ENCODE data around the gene KCNT1.

The KCNT1 gene

DNA sequence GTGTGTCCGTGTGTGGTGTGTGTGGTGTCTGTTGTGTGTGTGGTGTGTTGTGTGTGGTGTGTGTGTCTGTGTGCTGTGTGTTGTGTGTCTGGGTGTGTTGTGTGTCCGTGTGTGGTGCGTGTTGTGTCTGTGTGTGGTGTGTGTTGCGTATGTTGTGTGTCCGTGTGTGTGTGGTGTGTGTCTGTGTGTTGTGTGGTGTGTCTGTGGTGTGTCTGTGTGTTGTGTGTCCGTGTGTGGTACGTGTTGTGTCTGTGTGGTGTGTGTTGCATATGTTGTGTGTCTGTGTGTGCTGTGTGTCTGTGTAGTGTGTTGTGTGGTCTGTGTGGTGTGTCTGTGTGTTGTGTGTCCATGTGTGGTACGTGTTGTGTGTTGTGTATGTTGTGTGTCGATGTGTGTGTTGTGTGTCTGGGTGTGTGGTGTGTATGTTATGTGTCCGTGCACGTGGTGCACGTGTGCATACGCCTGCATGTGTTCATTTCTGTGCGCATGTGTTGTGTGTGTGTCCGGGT, 72.3 kb downstream of the KCNT1 start:
- no peaks in the 10 kb centered on the region for H3K27me3 ChIP-seq (ENCODE audit: insufficient read depth, low read length)
- H3K27ac ChIP-seq (ENCODE audit: low read depth, low read length): no peak overlapping the region
- H2AFZ ChIP-seq (ENCODE audit: low read length, unreplicated experiment): no peak overlapping the region
- H3K4me3 ChIP-seq (ENCODE audit: low read depth, low read length): no peak overlapping the region
- H3K79me2 ChIP-seq (ENCODE audit: control insufficient read depth, insufficient read depth, low read length, unreplicated experiment): no peaks in the 10 kb centered on the region
- no peaks in the 10 kb centered on the region for H3K36me3 ChIP-seq (ENCODE audit: insufficient read depth, low read length)
- no peaks in the 10 kb centered on the region for H3K4me1 ChIP-seq (ENCODE audit: control insufficient read depth, insufficient read depth, low read length, unreplicated experiment)

DNA sequence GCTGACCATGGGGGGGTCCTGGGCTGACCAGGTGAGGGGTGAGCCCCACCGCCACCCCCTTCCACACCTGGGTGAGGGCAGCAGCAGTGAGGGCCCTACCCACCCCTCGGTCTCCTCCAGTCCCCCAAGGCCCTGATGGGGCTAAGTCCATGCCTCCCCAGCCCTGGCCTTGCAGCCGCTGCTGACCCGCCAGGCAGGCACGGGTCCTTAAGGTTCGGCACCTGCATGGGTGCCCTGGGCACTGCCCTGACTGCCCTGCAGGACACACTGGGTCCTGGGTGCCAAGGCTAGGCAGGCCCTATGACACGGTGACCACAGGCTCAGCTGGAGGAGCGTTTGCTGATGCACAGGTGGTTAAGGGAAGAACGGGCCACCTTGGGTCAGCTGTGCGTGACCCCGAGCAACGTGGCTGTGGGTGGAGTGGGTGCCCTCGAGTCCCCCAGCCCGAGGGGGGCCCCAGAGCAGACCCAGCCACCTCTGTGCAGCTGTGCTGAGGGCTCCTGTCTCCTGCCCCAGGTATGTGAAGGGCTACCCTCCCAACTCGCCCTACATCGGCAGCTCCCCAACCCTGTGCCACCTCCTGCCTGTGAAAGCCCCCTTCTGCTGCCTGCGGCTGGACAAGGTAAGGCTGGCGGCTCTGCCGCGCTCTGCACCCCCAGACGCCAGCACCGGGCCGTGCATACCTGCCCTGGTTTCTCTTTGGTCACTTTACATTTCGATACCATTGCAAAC, 73.0 kb downstream of the KCNT1 start:
- Histone ChIP-seq H2AFZ (ENCODE audit: low read length, unreplicated experiment) (no peak overlapping the region), H3K27me3 (ENCODE audit: insufficient read depth, low read length) (no peaks in the 10 kb centered on the region), H3K79me2 (ENCODE audit: control insufficient read depth, insufficient read depth, low read length, unreplicated experiment) (no peaks in the 10 kb centered on the region), H3K4me1 (ENCODE audit: control insufficient read depth, insufficient read depth, low read length, unreplicated experiment) (no peaks in the 10 kb centered on the region), H3K4me3 (ENCODE audit: low read depth, low read length) (no peak overlapping the region), H3K36me3 (ENCODE audit: insufficient read depth, low read length) (no peaks in the 10 kb centered on the region), H3K27ac (ENCODE audit: low read depth, low read length) (no peak overlapping the region)

- Histone ChIP-seq H3K4me3 (ENCODE audit: low read depth, low read length) (no peak overlapping the region), H2AFZ (ENCODE audit: low read length, unreplicated experiment) (no peak overlapping the region), H3K27ac (ENCODE audit: low read depth, low read length) (no peak overlapping the region), H3K27me3 (ENCODE audit: insufficient read depth, low read length) (no peaks in the 10 kb centered on the region), H3K36me3 (ENCODE audit: insufficient read depth, low read length) (no peaks in the 10 kb centered on the region), H3K4me1 (ENCODE audit: control insufficient read depth, insufficient read depth, low read length, unreplicated experiment) (no peaks in the 10 kb centered on the region), H3K79me2 (ENCODE audit: control insufficient read depth, insufficient read depth, low read length, unreplicated experiment) (no peaks in the 10 kb centered on the region)
Measured at GRCh38 chr9:135775911-135776310, 73.9 kb downstream of the KCNT1 start.

- H3K4me3 ChIP-seq (ENCODE audit: low read depth, low read length): no peak overlapping the region
- no peaks in the 10 kb centered on the region for H3K27me3 ChIP-seq (ENCODE audit: insufficient read depth, low read length)
- no peaks in the 10 kb centered on the region for H3K79me2 ChIP-seq (ENCODE audit: control insufficient read depth, insufficient read depth, low read length, unreplicated experiment)
- no peaks in the 10 kb centered on the region for H3K4me1 ChIP-seq (ENCODE audit: control insufficient read depth, insufficient read depth, low read length, unreplicated experiment)
- H3K36me3 ChIP-seq (ENCODE audit: insufficient read depth, low read length): no peaks in the 10 kb centered on the region
- no peak overlapping the region for H3K27ac ChIP-seq (ENCODE audit: low read depth, low read length)
- H2AFZ ChIP-seq (ENCODE audit: low read length, unreplicated experiment): no peak overlapping the region
Measured at GRCh38 chr9:135776893-135777622, 75.1 kb downstream of the KCNT1 start.

- Histone ChIP-seq H3K36me3 (ENCODE audit: insufficient read depth, low read length) (no peaks in the 10 kb centered on the region), H2AFZ (ENCODE audit: low read length, unreplicated experiment) (no peak overlapping the region), H3K79me2 (ENCODE audit: control insufficient read depth, insufficient read depth, low read length, unreplicated experiment) (no peaks in the 10 kb centered on the region), H3K27ac (ENCODE audit: low read depth, low read length) (no peak overlapping the region), H3K4me1 (ENCODE audit: control insufficient read depth, insufficient read depth, low read length, unreplicated experiment) (no peaks in the 10 kb centered on the region), H3K27me3 (ENCODE audit: insufficient read depth, low read length) (no peaks in the 10 kb centered on the region), H3K4me3 (ENCODE audit: low read depth, low read length) (no peak overlapping the region)
Measured at GRCh38 chr9:135777623-135778177, 75.7 kb downstream of the KCNT1 start.

DNA sequence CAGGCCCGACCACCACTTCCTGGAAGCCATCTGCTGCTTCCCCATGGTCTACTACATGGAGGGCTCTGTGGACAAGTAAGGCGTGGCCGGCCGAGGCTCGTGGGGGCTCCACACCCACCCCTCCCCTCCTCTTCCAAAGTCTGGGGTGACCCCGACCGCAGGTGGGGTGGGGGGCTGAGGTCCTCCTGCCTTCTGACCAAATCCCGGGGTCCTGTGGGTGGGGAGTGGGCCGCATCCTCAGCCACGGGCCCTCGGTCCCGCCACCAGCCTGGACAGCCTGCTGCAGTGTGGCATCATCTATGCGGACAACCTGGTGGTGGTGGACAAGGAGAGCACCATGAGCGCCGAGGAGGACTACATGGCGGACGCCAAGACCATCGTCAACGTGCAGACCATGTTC, 76.4 kb downstream of the KCNT1 start:
- no peak overlapping the region for H3K4me3 ChIP-seq (ENCODE audit: low read depth, low read length)
- H3K36me3 ChIP-seq (ENCODE audit: insufficient read depth, low read length): no peaks in the 10 kb centered on the region
- 0 out of 2 replicates have a peak, but pooled peaks cover 1% of the 10 kb centered on the region for H3K27me3 ChIP-seq (ENCODE audit: insufficient read depth, low read length)

DNA sequence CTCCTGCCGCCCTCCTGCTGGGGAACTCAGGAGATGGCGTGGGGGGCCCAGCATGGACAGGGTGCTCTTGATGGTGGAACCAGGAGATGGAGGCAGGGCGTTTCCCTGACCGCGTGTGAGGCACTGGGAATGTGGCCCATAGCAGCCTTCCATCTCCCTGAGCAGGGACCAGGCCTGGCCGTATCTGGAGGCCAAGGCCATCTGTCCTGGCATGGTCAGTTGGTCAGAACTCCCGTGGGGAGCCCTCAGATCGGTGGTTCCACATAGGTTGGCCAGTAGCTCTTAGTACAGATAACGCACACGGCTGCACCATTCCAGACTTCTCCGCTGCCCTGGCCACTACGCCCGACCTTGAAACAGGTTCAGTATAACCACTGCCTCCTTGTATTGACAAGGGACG, 77.6 kb downstream of the KCNT1 start:
- Histone ChIP-seq H3K27me3 (ENCODE audit: insufficient read depth, low read length) (0 out of 2 replicates have a peak, but pooled peaks cover 3% of the 10 kb centered on the region), H3K27ac (ENCODE audit: low read depth, low read length) (no peak overlapping the region), H3K4me3 (ENCODE audit: low read depth, low read length) (no peak overlapping the region), H3K36me3 (ENCODE audit: insufficient read depth, low read length) (no peaks in the 10 kb centered on the region), H2AFZ (ENCODE audit: low read length, unreplicated experiment) (no peak overlapping the region), H3K79me2 (ENCODE audit: control insufficient read depth, insufficient read depth, low read length, unreplicated experiment) (no peaks in the 10 kb centered on the region), H3K4me1 (ENCODE audit: control insufficient read depth, insufficient read depth, low read length, unreplicated experiment) (no peaks in the 10 kb centered on the region)

More for the DNA sequence above, 76.4 kb downstream of the KCNT1 start:
- H3K79me2 ChIP-seq (ENCODE audit: control insufficient read depth, insufficient read depth, low read length, unreplicated experiment): no peaks in the 10 kb centered on the region
- no peak overlapping the region for H2AFZ ChIP-seq (ENCODE audit: low read length, unreplicated experiment)
- no peaks in the 10 kb centered on the region for H3K4me1 ChIP-seq (ENCODE audit: control insufficient read depth, insufficient read depth, low read length, unreplicated experiment)
- H3K27ac ChIP-seq (ENCODE audit: low read depth, low read length): no peak overlapping the region

DNA sequence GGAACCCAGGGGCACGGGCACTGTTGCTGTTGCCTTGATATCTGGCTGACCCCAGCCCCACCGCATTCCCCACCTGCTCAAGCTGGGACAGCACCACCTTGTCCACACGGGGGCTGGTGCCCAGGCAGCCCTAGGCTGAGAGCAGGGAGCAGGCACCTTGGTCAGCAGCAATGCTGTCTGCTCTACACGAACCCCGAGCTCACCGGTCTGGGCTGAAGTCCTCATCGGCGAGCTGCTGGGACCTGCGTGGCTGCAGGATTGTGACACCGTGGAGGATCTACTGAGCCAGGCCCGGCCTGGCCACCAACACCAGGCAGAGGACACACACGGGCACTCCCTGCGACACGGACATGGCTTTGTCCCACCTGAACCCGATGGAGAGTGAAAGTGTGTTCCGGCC, 78.1 kb downstream of the KCNT1 start:
- Histone ChIP-seq H3K27me3 (ENCODE audit: insufficient read depth, low read length) (0 out of 2 replicates have a peak, but pooled peaks cover 3% of the 10 kb centered on the region), H3K79me2 (ENCODE audit: control insufficient read depth, insufficient read depth, low read length, unreplicated experiment) (no peaks in the 10 kb centered on the region), H3K27ac (ENCODE audit: low read depth, low read length) (no peak overlapping the region), H3K4me1 (ENCODE audit: control insufficient read depth, insufficient read depth, low read length, unreplicated experiment) (no peaks in the 10 kb centered on the region), H3K4me3 (ENCODE audit: low read depth, low read length) (no peak overlapping the region), H2AFZ (ENCODE audit: low read length, unreplicated experiment) (no peak overlapping the region), H3K36me3 (ENCODE audit: insufficient read depth, low read length) (no peaks in the 10 kb centered on the region)

DNA sequence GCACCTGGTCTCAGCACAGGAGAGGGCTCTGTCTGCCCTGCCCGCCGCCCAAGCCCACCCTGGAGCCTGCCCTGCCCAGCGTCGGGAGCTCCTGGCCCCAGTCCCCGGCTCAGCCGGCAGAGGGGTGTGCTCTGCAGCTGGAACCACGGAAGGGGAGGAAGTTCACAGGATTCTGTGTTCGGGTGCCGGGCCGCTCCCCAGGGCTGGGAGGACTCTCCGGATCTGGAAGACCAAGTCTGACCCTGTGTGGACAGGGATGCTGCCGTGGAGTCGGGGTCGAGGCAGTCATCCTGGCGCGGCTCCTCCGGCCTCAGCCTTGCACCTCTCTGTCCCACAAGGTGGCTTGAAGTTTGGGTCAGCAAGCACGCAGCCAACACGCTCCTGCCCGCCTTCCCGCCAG, 78.6 kb downstream of the KCNT1 start:
- Histone ChIP-seq H2AFZ (ENCODE audit: low read length, unreplicated experiment) (no peak overlapping the region), H3K36me3 (ENCODE audit: insufficient read depth, low read length) (no peaks in the 10 kb centered on the region), H3K4me3 (ENCODE audit: low read depth, low read length) (no peak overlapping the region), H3K79me2 (ENCODE audit: control insufficient read depth, insufficient read depth, low read length, unreplicated experiment) (no peaks in the 10 kb centered on the region), H3K4me1 (ENCODE audit: control insufficient read depth, insufficient read depth, low read length, unreplicated experiment) (no peaks in the 10 kb centered on the region), H3K27me3 (ENCODE audit: insufficient read depth, low read length) (0 out of 2 replicates have a peak, but pooled peaks cover 3% of the 10 kb centered on the region), H3K27ac (ENCODE audit: low read depth, low read length) (no peak overlapping the region)

- no peaks in the 10 kb centered on the region for H3K4me1 ChIP-seq (ENCODE audit: control insufficient read depth, insufficient read depth, low read length, unreplicated experiment)
- no peak overlapping the region for H3K4me3 ChIP-seq (ENCODE audit: low read depth, low read length)
- no peak overlapping the region for H2AFZ ChIP-seq (ENCODE audit: low read length, unreplicated experiment)
- H3K27me3 ChIP-seq (ENCODE audit: insufficient read depth, low read length): 0 out of 2 replicates have a peak, but pooled peaks cover 9% of the 10 kb centered on the region
- H3K79me2 ChIP-seq (ENCODE audit: control insufficient read depth, insufficient read depth, low read length, unreplicated experiment): no peaks in the 10 kb centered on the region
- no peaks in the 10 kb centered on the region for H3K36me3 ChIP-seq (ENCODE audit: insufficient read depth, low read length)
- no peak overlapping the region for H3K27ac ChIP-seq (ENCODE audit: low read depth, low read length)
Measured at GRCh38 chr9:135782946-135783345, 81.0 kb downstream of the KCNT1 start.

Data from ACC112 (cell line).